Loucy (cell line): ENCODE measurements around the gene PPP1R9B.
A peak's percentile ranks its signal among the peaks of the same experiment; 100 is the strongest.

Experiments
- H2AFZ ChIP-seq: fragments of 200-600 bp; sonication (generic); 2 replicates; pipeline ENCODE4 v1.6.0; 2016; ENCODE audit warnings: antibody characterized with exemption, mild to moderate bottlenecking, low read length, moderate library complexity
- H3F3A ChIP-seq: fragments of 200-600 bp; 2 replicates; pipeline ENCODE4 v1.6.0; 2016; ENCODE audit warnings: antibody characterized with exemption, low read depth, mild to moderate bottlenecking
- H3K27me3 ChIP-seq: fragments of 200-600 bp; sonication (generic); 2 replicates; pipeline ENCODE4 v1.6.1; 2014; ENCODE audit warnings: low read length, mild to moderate bottlenecking; ENCODE audit not compliant: insufficient read depth, poor library complexity, severe bottlenecking
- H3K36me3 ChIP-seq: fragments of 200-600 bp; sonication (generic); 2 replicates; pipeline ENCODE4 v1.6.1; 2016; ENCODE audit warnings: low read length; ENCODE audit not compliant: insufficient read depth
- H3K4me1 ChIP-seq: fragments of 200-600 bp; sonication (generic); 2 replicates; pipeline ENCODE4 v1.5.1; 2014; ENCODE audit warnings: low read length, mild to moderate bottlenecking; ENCODE audit not compliant: insufficient read depth, poor library complexity, severe bottlenecking
- H3K4me2 ChIP-seq: fragments of 200-600 bp; sonication (generic); 2 replicates; pipeline ENCODE4 v1.6.0; 2014; ENCODE audit warnings: antibody characterized with exemption, low read length, low read depth, mild to moderate bottlenecking; ENCODE audit not compliant: poor library complexity, severe bottlenecking
- H3K4me3 ChIP-seq: fragments of 200-600 bp; sonication (generic); 2 replicates; pipeline ENCODE4 v1.5.1; 2014; ENCODE audit warnings: low read length, mild to moderate bottlenecking, mixed read lengths; ENCODE audit not compliant: poor library complexity, severe bottlenecking
- H3K79me2 ChIP-seq: fragments of 200-600 bp; sonication (generic); 2 replicates; pipeline ENCODE4 v1.6.1; 2014; ENCODE audit warnings: low read length; ENCODE audit not compliant: insufficient read depth
- H3K9ac ChIP-seq: fragments of 200-600 bp; sonication (generic); 2 replicates; pipeline ENCODE4 v1.6.0; 2014; ENCODE audit warnings: mild to moderate bottlenecking, low read depth, low read length, moderate library complexity; ENCODE audit not compliant: poor library complexity, severe bottlenecking
- H3K9me2 ChIP-seq: fragments of 200-600 bp; sonication (generic); replicated peaks from 2 replicates; pipeline ENCODE4 v1.6.1; 2016; ENCODE audit warnings: low read depth, low read length, mixed read lengths
- H3K9me3 ChIP-seq: fragments of 200-600 bp; sonication (generic); 2 replicates; pipeline ENCODE4 v1.6.1; 2014; ENCODE audit warnings: mild to moderate bottlenecking, antibody characterized with exemption, low read length, low read depth; ENCODE audit not compliant: insufficient read depth
- H4K20me1 ChIP-seq: fragments of 200-600 bp; sonication (generic); 2 replicates; pipeline ENCODE4 v1.6.0; 2014; ENCODE audit warnings: antibody characterized with exemption, low read length, mild to moderate bottlenecking; ENCODE audit not compliant: insufficient read depth, poor library complexity, severe bottlenecking
- EZH2phosphoT487 ChIP-seq: fragments of 200-600 bp; IDR thresholded peaks from 2 replicates; pipeline ENCODE4 v1.6.1; 2018; ENCODE audit warnings: antibody characterized with exemption, mild to moderate bottlenecking, moderate library complexity, borderline replicate concordance
- TF ChIP-seq, protein P1 (sequence below): fragments of 200-600 bp; sonication (generic); conservative IDR thresholded peaks from 2 replicates; pipeline ENCODE4 v1.5.1; 2014; ENCODE audit warnings: mild to moderate bottlenecking, antibody characterized with exemption, low read length

PPP1R9B gene

DNA sequence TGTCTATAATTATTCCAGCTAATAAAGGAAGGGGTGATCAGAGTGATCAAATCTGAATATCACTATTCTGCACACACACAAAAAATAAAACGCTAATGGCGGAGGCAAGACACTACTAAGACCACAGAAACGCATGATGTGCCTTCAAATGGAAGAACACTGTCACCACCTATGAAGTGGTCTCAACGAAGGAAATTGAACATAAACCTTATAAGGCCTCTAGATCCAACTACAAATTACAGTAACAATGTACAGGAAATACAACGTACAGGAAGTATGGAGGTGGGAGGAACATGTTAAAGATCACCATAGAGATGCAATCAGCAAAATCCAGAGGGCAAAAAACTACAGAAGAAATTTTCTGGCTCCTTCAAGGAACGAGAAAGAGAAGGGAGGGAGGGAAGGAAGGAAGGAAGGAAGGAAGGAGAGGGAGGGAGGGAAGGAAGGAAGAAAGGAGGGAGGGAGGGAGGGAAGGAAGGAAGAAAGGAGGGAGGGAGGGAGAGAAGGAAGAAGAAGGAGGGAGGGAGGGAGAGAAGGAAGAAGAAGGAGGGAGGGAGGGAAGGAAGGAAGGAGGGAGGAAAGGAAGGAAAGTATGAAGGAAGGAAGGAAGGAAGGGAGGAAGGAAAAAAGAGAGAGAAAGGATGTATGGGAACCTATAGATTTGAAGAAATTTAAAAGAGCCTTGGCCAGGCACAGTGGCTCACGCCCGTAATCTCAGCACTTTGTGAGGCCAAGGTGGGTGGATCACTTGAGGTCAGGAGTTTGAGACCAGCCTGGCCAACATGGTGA is 12.2 kb upstream of the PPP1R9B start:
- Histone ChIP-seq H3K9me2 (no peaks in the 10 kb centered on the region), H3K9me3 (no peaks in the 10 kb centered on the region), H3K79me2 (no peaks in the 10 kb centered on the region), H4K20me1 (no peaks in the 10 kb centered on the region), H3K4me3 (no peak overlapping the region), H2AFZ (0 out of 2 replicates have a peak overlapping the region, but pooled peaks have one; percentile 30), H3K4me1 (peaks cover 18% of the 10 kb centered on the region), H3K36me3 (no peaks in the 10 kb centered on the region), H3K4me2 (no peak overlapping the region), H3K9ac (no peak overlapping the region), H3K27me3 (no peaks in the 10 kb centered on the region), H3F3A (no peaks in the 10 kb centered on the region)
- TF ChIP-seq, protein P1, sequence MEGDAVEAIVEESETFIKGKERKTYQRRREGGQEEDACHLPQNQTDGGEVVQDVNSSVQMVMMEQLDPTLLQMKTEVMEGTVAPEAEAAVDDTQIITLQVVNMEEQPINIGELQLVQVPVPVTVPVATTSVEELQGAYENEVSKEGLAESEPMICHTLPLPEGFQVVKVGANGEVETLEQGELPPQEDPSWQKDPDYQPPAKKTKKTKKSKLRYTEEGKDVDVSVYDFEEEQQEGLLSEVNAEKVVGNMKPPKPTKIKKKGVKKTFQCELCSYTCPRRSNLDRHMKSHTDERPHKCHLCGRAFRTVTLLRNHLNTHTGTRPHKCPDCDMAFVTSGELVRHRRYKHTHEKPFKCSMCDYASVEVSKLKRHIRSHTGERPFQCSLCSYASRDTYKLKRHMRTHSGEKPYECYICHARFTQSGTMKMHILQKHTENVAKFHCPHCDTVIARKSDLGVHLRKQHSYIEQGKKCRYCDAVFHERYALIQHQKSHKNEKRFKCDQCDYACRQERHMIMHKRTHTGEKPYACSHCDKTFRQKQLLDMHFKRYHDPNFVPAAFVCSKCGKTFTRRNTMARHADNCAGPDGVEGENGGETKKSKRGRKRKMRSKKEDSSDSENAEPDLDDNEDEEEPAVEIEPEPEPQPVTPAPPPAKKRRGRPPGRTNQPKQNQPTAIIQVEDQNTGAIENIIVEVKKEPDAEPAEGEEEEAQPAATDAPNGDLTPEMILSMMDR = no peak
- TF ChIP-seq EZH2phosphoT487 = no peak

DNA sequence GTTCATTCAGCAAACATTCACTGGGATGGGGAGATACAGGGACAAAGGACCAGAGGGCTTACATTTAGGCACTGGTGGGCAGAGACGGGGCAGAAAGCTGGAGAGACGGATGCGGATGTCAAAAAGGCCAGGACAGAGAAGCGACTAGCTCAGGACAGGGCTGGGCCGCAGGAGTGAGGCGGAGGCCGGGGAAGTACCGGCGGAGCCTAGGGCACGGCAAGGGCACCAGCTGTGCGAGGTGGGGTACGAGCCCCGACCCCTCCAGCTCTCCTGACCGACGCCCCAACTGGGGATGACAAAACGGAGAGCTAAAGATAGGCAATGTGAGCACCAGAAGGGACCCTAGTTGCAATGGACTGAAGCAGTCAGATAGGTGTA is 11.4 kb upstream of the PPP1R9B start:
- Histone ChIP-seq H3K4me3 (peak overlapping the region; percentile 76), H2AFZ (peak overlapping the region; percentile 86), H3K4me1 (peaks cover 18% of the 10 kb centered on the region), H3K4me2 (peak overlapping the region; percentile 83), H3K9me2 (no peaks in the 10 kb centered on the region), H4K20me1 (no peaks in the 10 kb centered on the region), H3K9ac (no peak overlapping the region), H3K27me3 (no peaks in the 10 kb centered on the region), H3K9me3 (no peaks in the 10 kb centered on the region), H3F3A (no peaks in the 10 kb centered on the region), H3K79me2 (no peaks in the 10 kb centered on the region), H3K36me3 (no peaks in the 10 kb centered on the region)
- TF ChIP-seq, protein P1 = no peak
- no peak for TF ChIP-seq EZH2phosphoT487

- peak overlapping the region; percentile 86 for H2AFZ ChIP-seq
- H3K9me2 ChIP-seq = no peaks in the 10 kb centered on the region
- H3F3A ChIP-seq = no peaks in the 10 kb centered on the region
- H3K9me3 ChIP-seq = no peaks in the 10 kb centered on the region
- H3K79me2 ChIP-seq = no peaks in the 10 kb centered on the region
- H3K4me1 ChIP-seq = peaks cover 18% of the 10 kb centered on the region
- no peaks in the 10 kb centered on the region for H4K20me1 ChIP-seq
- H3K9ac ChIP-seq = peak overlapping the region; percentile 74
- H3K4me3 ChIP-seq = peak overlapping the region; percentile 76
- H3K4me2 ChIP-seq = peak overlapping the region; percentile 83
- H3K27me3 ChIP-seq = no peaks in the 10 kb centered on the region
- TF ChIP-seq EZH2phosphoT487 = no peak
- TF ChIP-seq, protein P1 = peak; percentile 86
- no peaks in the 10 kb centered on the region for H3K36me3 ChIP-seq
These were observed 10.8 kb upstream of the PPP1R9B start for GRCh38 chr17:50161023-50161910.
